HepG2 (cell line): ENCODE data around the gene ADRM1. TPM values are rescaled to one million over a fixed set of nuclear protein-coding genes. Genes with fewer than 3 reads are reported as not detected.

Experiments
- AKNA ChIP-seq: sonication (generic); formaldehyde crosslinking; IDR thresholded peaks from 2 replicates; pipeline ENCODE4 v1.4.0; 2020; ENCODE audit warnings: missing genetic modification reagents, borderline replicate concordance
- CREM ChIP-seq, 2 experiments: sonication (generic) in 1 of 2; formaldehyde crosslinking in 1 of 2; IDR thresholded peaks; 2 replicates each; pipeline versions ENCODE4 v1.4.0 to v1.6.1; 2016 to 2020; ENCODE audit warnings: antibody characterized with exemption in 1 of 2, mild to moderate bottlenecking in 1 of 2, missing genetic modification reagents in 1 of 2
- DBP ChIP-seq: sonication (generic); formaldehyde crosslinking; IDR thresholded peaks from 2 replicates; pipeline ENCODE4 v1.4.0; 2020; ENCODE audit warnings: missing genetic modification reagents; ENCODE audit errors: not compliant biosample characterization
- EEA1 ChIP-seq: sonication (generic); formaldehyde crosslinking; IDR thresholded peaks from 2 replicates; pipeline ENCODE4 v1.5.1; 2020; ENCODE audit warnings: mild to moderate bottlenecking, missing genetic modification reagents, borderline replicate concordance
- LCORL ChIP-seq, 2 experiments: fragments of 450-650 bp in 1 of 2; sonication (generic) in 1 of 2; formaldehyde crosslinking in 1 of 2; IDR thresholded peaks; 2 replicates each; pipeline versions ENCODE4 v1.5.0 to v1.6.1; 2017 to 2020; ENCODE audit warnings: antibody characterized with exemption in 1 of 2, missing genetic modification reagents in 1 of 2
- MED1 ChIP-seq: sonication (generic); formaldehyde crosslinking; IDR thresholded peaks from 2 replicates; pipeline ENCODE4 v1.4.0; 2020; ENCODE audit warnings: missing genetic modification reagents
- NR1H2 ChIP-seq: sonication (generic); formaldehyde crosslinking; IDR thresholded peaks from 2 replicates; pipeline ENCODE4 v1.8.1; 2022; ENCODE audit warnings: low read depth, missing genetic modification reagents, borderline replicate concordance
- POLR2AphosphoS2 ChIP-seq: IDR thresholded peaks from 2 replicates; pipeline ENCODE4 v1.6.1; 2011; ENCODE audit warnings: low read depth, low read length, improper control_type of control experiment
- PPARG ChIP-seq: conservative IDR thresholded peaks from 2 replicates; pipeline ENCODE4 v1.6.1; 2016; ENCODE audit warnings: missing biosample characterization, missing genetic modification reagents
- SMAD1 ChIP-seq: sonication (generic); formaldehyde crosslinking; IDR thresholded peaks from 2 replicates; pipeline ENCODE4 v1.4.0; 2020; ENCODE audit warnings: missing genetic modification reagents, low read depth, mild to moderate bottlenecking, borderline replicate concordance
- TBX2 ChIP-seq: sonication (generic); formaldehyde crosslinking; IDR thresholded peaks from 2 replicates; pipeline ENCODE4 v1.5.0; 2020; ENCODE audit warnings: missing genetic modification reagents, mild to moderate bottlenecking, borderline replicate concordance
- ZNF142 ChIP-seq: sonication (generic); formaldehyde crosslinking; IDR thresholded peaks from 2 replicates; pipeline ENCODE4 v1.4.0; 2020; ENCODE audit warnings: missing genetic modification reagents
- ZNF510 ChIP-seq: sonication (generic); formaldehyde crosslinking; IDR thresholded peaks from 2 replicates; pipeline ENCODE4 v1.4.0; 2020; ENCODE audit warnings: low read depth, mild to moderate bottlenecking, missing genetic modification reagents
- ZNF674 ChIP-seq: sonication (generic); formaldehyde crosslinking; IDR thresholded peaks from 2 replicates; pipeline ENCODE4 v1.5.0; 2020; ENCODE audit warnings: low read depth, mild to moderate bottlenecking, missing genetic modification reagents
- ZNF782 ChIP-seq: sonication (generic); formaldehyde crosslinking; IDR thresholded peaks from 2 replicates; pipeline ENCODE4 v1.4.0; 2020; ENCODE audit warnings: missing genetic modification reagents, mild to moderate bottlenecking, borderline replicate concordance
- polyA plus RNA-seq, 8 experiments: library from polyadenylated mRNA; depleted of rRNA in 3 of 8; stranded (reverse) in 7 of 8; unstranded in 1 of 8; fragments of >200 nt; fragmentation: Illumina TruSeq in 4 of 8; extraction: Trizol in 4 of 8; gene quantifications; 2 replicates each; pipeline versions ENCODE4 v1.2.1 to v1.2.3, GENCODE V29; 2011 to 2016; ENCODE audit warnings: low read depth in 4 of 8, missing spikeins in 1 of 8, mixed read lengths in 1 of 8; ENCODE audit not compliant: insufficient read depth in 1 of 8
- total RNA-seq, 5 experiments: library from RNA; depleted of rRNA; stranded (reverse); fragments of >200 nt; fragmentation: Illumina TruSeq; extraction: Trizol; gene quantifications; 2 replicates each; pipeline ENCODE4 v1.2.3, GENCODE V29; 2016; ENCODE audit warnings: low read depth in 1 of 5

The ADRM1 gene
- total and polyA plus RNA-seq, 2 of the 13 experiments (the other 11 are each of a cell fraction or from before 2014, with no cell fraction given), result 92.9 to 154 TPM

- no peak for TF ChIP-seq DBP
- TF ChIP-seq SMAD1, result no peak
- TF ChIP-seq LCORL (IDR thresholded peaks at IDR 0.05), result no peak
- TF ChIP-seq LCORL (CRISPR knock-in tag; IDR thresholded peaks at IDR 0.05), result no peak
- TF ChIP-seq PPARG (CRISPR knock-in tag), result no peak
- TF ChIP-seq ZNF782, result no peak
- TF ChIP-seq ZNF674 (CRISPR knock-in tag), result no peak
- no peak for TF ChIP-seq ZNF510 (CRISPR knock-in tag)
- no peak for TF ChIP-seq POLR2AphosphoS2
- TF ChIP-seq ZNF142 (CRISPR knock-in tag), result no peak
- TF ChIP-seq TBX2 (CRISPR knock-in tag), result no peak
- no peak for TF ChIP-seq AKNA (CRISPR knock-in tag)
- TF ChIP-seq MED1 (CRISPR knock-in tag), result no peak
- TF ChIP-seq CREM (IDR thresholded peaks at IDR 0.05), result no peak
- no peak for TF ChIP-seq CREM (CRISPR knock-in tag; IDR thresholded peaks at IDR 0.05)
- TF ChIP-seq NR1H2 (CRISPR knock-in tag), result no peak
- TF ChIP-seq EEA1 (CRISPR knock-in tag), result 0 out of 2 replicates have a peak, but pooled peaks have one; percentile 20
Measured at GRCh38 chr20:62316331-62317166, 13.8 kb downstream of the ADRM1 start (continued).
